Astrocyte of the cerebellum (primary cell): ENCODE results near the gene NCAM1.

Experiments used
- DNase-seq: peaks from one replicate; pipeline ENCODE4 v3.0.0-alpha.2; 2011; ENCODE audit warnings: low read depth
- H3K4me3 ChIP-seq: 2 replicates; pipeline ENCODE4 v1.5.1; 2011; ENCODE audit warnings: mild to moderate bottlenecking, low read depth, low read length, moderate library complexity
- CTCF ChIP-seq: IDR thresholded peaks from 2 replicates; pipeline ENCODE4 v1.5.1; 2012; ENCODE audit warnings: low read length, low read depth, moderate library complexity, mild to moderate bottlenecking; ENCODE audit errors: missing control alignments
- in situ Hi-C: cut with HindIII; loops from 2 replicates; pipeline ENCODE4 v1.10.0; 2017; ENCODE audit warnings: low sequenced_read_pairs

Gene NCAM1

GRCh38 chr11:113251281-113251680 is 290.1 kb downstream of the NCAM1 start:
- in situ Hi-C loops: no loop called here
- H3K4me3 ChIP-seq: no peak overlapping the region
- DNase-seq: no peak
- TF ChIP-seq CTCF: no peak

- no peak for TF ChIP-seq CTCF
- DNase-seq: no peak
- in situ Hi-C loops: no loop called here
- no peak overlapping the region for H3K4me3 ChIP-seq
Observed at GRCh38 chr11:113253406-113253805, 292.2 kb downstream of the NCAM1 start.

- H3K4me3 ChIP-seq: no peak overlapping the region
- no peak for DNase-seq
- in situ Hi-C loops: no loop called here
- no peak for TF ChIP-seq CTCF
Observed at GRCh38 chr11:113255096-113255495, 293.9 kb downstream of the NCAM1 start.

GRCh38 chr11:113255741-113256140 is 294.5 kb downstream of the NCAM1 start:
- H3K4me3 ChIP-seq: no peak overlapping the region
- no peak for TF ChIP-seq CTCF
- in situ Hi-C loops: no loop called here
- no peak for DNase-seq

GRCh38 chr11:113256431-113257202 is 295.4 kb downstream of the NCAM1 start:
- in situ Hi-C loops: no loop called here
- no peak overlapping the region for H3K4me3 ChIP-seq
- DNase-seq: no peak
- TF ChIP-seq CTCF: no peak

- no peak for DNase-seq
- in situ Hi-C loops: no loop called here
- no peak overlapping the region for H3K4me3 ChIP-seq
- no peak for TF ChIP-seq CTCF
Observed at GRCh38 chr11:113260096-113260425, 298.8 kb downstream of the NCAM1 start.
